HFF-Myc (cell line): ENCODE data around the gene GSTO1.

Experiments
- DNase-seq: peaks from one replicate; pipeline ENCODE4 v3.0.0-alpha.2; 2011; ENCODE audit warnings: low read depth; ENCODE audit errors: extremely low read depth
- H3K4me3 ChIP-seq: replicated peaks from 2 replicates; pipeline ENCODE4 v1.5.1; 2011; ENCODE audit warnings: low read depth, mild to moderate bottlenecking, control low read depth, low read length
- CTCF ChIP-seq: IDR thresholded peaks from 2 replicates; pipeline ENCODE4 v1.5.1; 2012; ENCODE audit warnings: mild to moderate bottlenecking, low read depth, low read length, control low read depth; ENCODE audit errors: missing control alignments

GSTO1 gene

DNA sequence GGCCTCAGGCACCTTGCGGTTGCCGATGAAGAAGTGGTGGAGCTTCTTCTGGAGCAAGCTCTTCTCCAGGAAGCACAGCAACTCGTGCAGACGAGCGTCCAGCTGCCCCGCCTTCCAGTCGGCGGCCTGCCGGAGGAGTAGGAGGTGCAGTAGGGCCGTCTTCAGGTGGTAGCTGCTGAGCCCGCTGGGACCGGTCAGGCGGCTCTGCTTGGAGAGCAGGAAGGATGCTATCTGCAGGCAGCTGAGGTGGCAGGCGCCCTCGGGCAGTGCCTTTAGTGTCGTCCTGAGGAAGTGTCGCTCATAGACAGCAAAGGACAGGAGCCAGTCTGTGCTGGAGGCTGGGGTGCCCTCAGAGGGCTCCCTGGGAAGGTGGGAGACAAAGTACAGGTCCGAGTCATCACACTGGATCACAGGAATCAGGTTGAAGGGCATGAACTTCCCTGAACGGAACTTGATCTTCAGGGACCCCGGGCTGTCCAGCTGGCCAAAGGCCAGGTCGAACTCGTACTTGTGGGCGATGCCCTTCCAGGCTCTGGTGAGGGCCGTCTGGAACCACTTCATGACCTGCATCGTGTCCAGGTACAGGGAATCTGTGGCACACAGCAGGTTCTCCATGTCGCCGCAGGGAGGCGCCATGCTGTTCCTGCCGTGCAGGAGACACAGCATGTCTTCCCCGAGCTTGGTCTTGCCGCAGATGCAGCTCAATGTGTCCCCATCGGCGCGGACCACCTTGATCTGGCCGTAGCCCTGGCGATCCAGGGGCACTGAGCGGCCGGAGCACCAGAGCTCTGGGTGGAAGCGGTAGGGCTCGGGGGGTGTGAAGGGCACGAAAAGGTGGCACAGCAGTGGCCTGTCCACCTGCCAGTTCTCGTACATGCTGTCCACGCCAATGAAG lies 60.1 kb downstream of the GSTO1 start:
- DNase-seq = no peak
- H3K4me3 ChIP-seq = no peak overlapping the region
- TF ChIP-seq CTCF = no peak

- H3K4me3 ChIP-seq = no peak overlapping the region
- no peak for TF ChIP-seq CTCF
- DNase-seq = no peak
Measured at GRCh38 chr10:104315486-104315921, 60.8 kb downstream of the GSTO1 start.

GRCh38 chr10:104316321-104317099 lies 61.8 kb downstream of the GSTO1 start:
- DNase-seq = no peak
- TF ChIP-seq CTCF = no peak
- no peak overlapping the region for H3K4me3 ChIP-seq
